ENCODE measurements around the gene FGFR3. TPM values are rescaled to one million over a fixed set of nuclear protein-coding genes. Genes with fewer than 3 reads are reported as not detected.

FGFR3 gene
- total RNA-seq, 2 donors from 2014 or later, result 0.12 TPM; not detected in 1

- ATAC-seq (no peak), DNase-seq (ENCODE audit: low spot score in 2 of 2) (no peak)
- H3K9me3 Mint-ChIP-seq, result no peaks in the 10 kb centered on the region
- no peak overlapping the region for H3K27ac Mint-ChIP-seq
- no peaks in the 10 kb centered on the region for H3K36me3 Mint-ChIP-seq
These were observed 29.5 kb upstream of the FGFR3 start for GRCh38 chr4:1763550-1764080.

GRCh38 chr4:1764670-1765069 is 28.4 kb upstream of the FGFR3 start:
- Mint-ChIP-seq H3K9me3 (no peaks in the 10 kb centered on the region), H3K27ac (no peak overlapping the region), H3K36me3 (no peaks in the 10 kb centered on the region)
- DNase-seq (ENCODE audit: low spot score in 2 of 2) (no peak), ATAC-seq (no peak)

- H3K27ac Mint-ChIP-seq, result no peak overlapping the region
- H3K9me3 Mint-ChIP-seq, result no peaks in the 10 kb centered on the region
- DNase-seq (ENCODE audit: low spot score in 2 of 2) (no peak), ATAC-seq (no peak)
- no peaks in the 10 kb centered on the region for H3K36me3 Mint-ChIP-seq
These were observed 27.6 kb upstream of the FGFR3 start for GRCh38 chr4:1765409-1766072.

GRCh38 chr4:1766106-1767060 is 26.7 kb upstream of the FGFR3 start:
- peak in 1 of 2 donors; percentile 16 for ATAC-seq
- DNase-seq (ENCODE audit: low spot score in 2 of 2), result no peak
- no peaks in the 10 kb centered on the region for H3K9me3 Mint-ChIP-seq
- no peaks in the 10 kb centered on the region for H3K36me3 Mint-ChIP-seq
- H3K27ac Mint-ChIP-seq, result no peak overlapping the region

- peak in 1 of 2 donors; percentile 31 for ATAC-seq
- H3K9me3 Mint-ChIP-seq, result no peaks in the 10 kb centered on the region
These were observed 25.9 kb upstream of the FGFR3 start for GRCh38 chr4:1767061-1767769.

GRCh38 chr4:1767770-1768366 is 25.2 kb upstream of the FGFR3 start:
- Mint-ChIP-seq H3K27ac (no peak overlapping the region), H3K9me3 (no peaks in the 10 kb centered on the region), H3K36me3 (no peaks in the 10 kb centered on the region)
- ATAC-seq (peak in 1 of 2 donors; percentile 72), DNase-seq (ENCODE audit: low spot score in 2 of 2) (no peak)

More at GRCh38 chr4:1767061-1767769, 25.9 kb upstream of the FGFR3 start:
- no peaks in the 10 kb centered on the region for H3K36me3 Mint-ChIP-seq
- DNase-seq (ENCODE audit: low spot score in 2 of 2), result no peak
- no peak overlapping the region for H3K27ac Mint-ChIP-seq

- DNase-seq (ENCODE audit: low spot score in 2 of 2) (no peak), ATAC-seq (no peak)
- no peaks in the 10 kb centered on the region for H3K36me3 Mint-ChIP-seq
- H3K27ac Mint-ChIP-seq, result no peak overlapping the region
- H3K9me3 Mint-ChIP-seq, result no peaks in the 10 kb centered on the region
These were observed 24.6 kb upstream of the FGFR3 start for GRCh38 chr4:1768367-1769034.

GRCh38 chr4:1769692-1770091 is 23.4 kb upstream of the FGFR3 start:
- no peaks in the 10 kb centered on the region for H3K36me3 Mint-ChIP-seq
- no peak for DNase-seq (ENCODE audit: low spot score in 2 of 2)
- no peaks in the 10 kb centered on the region for H3K9me3 Mint-ChIP-seq
- no peak overlapping the region for H3K27ac Mint-ChIP-seq
- ATAC-seq, result no peak

GRCh38 chr4:1770245-1770644 is 22.8 kb upstream of the FGFR3 start:
- Mint-ChIP-seq H3K36me3 (no peaks in the 10 kb centered on the region), H3K9me3 (no peaks in the 10 kb centered on the region), H3K27ac (no peak overlapping the region)
- ATAC-seq (no peak), DNase-seq (ENCODE audit: low spot score in 2 of 2) (no peak)

GRCh38 chr4:1770791-1771231 is 22.3 kb upstream of the FGFR3 start:
- Mint-ChIP-seq H3K9me3 (no peaks in the 10 kb centered on the region), H3K27ac (no peak overlapping the region), H3K36me3 (no peaks in the 10 kb centered on the region)
- DNase-seq (ENCODE audit: low spot score in 2 of 2) (no peak), ATAC-seq (no peak)

- DNase-seq (ENCODE audit: low spot score in 2 of 2) (no peak), ATAC-seq (no peak)
- no peaks in the 10 kb centered on the region for H3K36me3 Mint-ChIP-seq
- no peaks in the 10 kb centered on the region for H3K9me3 Mint-ChIP-seq
- H3K27ac Mint-ChIP-seq, result no peak overlapping the region
These were observed 21.4 kb upstream of the FGFR3 start for GRCh38 chr4:1771555-1772305.

GRCh38 chr4:1772853-1773538 is 20.1 kb upstream of the FGFR3 start:
- Mint-ChIP-seq H3K27ac (no peak overlapping the region), H3K9me3 (no peaks in the 10 kb centered on the region), H3K36me3 (no peaks in the 10 kb centered on the region)
- ATAC-seq, result no peak
- no peak for DNase-seq (ENCODE audit: low spot score in 2 of 2)

- no peaks in the 10 kb centered on the region for H3K9me3 Mint-ChIP-seq
- no peak for DNase-seq (ENCODE audit: low spot score in 2 of 2)
- H3K36me3 Mint-ChIP-seq, result no peaks in the 10 kb centered on the region
- no peak for ATAC-seq
- no peak overlapping the region for H3K27ac Mint-ChIP-seq
These were observed 19.3 kb upstream of the FGFR3 start for GRCh38 chr4:1773754-1774153.

GRCh38 chr4:1775731-1776500 is 17.2 kb upstream of the FGFR3 start:
- ATAC-seq (no peak), DNase-seq (ENCODE audit: low spot score in 2 of 2) (no peak)
- Mint-ChIP-seq H3K27ac (no peak overlapping the region), H3K9me3 (no peaks in the 10 kb centered on the region), H3K36me3 (no peaks in the 10 kb centered on the region)

All from activated naive CD4-positive, alpha-beta T cell treated with anti-CD3 and anti-CD28 coated beads, Interleukin-2, amount 50 U/mL, for 72 hours (primary cell).